K562 (cell line): ENCODE data around the gene CLDN5. TPM values are rescaled to one million over a fixed set of nuclear protein-coding genes. Genes with fewer than 3 reads are reported as not detected.

Experiments
- BRCA1 ChIP-seq, 2 experiments: fragments of 450-650 bp in 1 of 2; sonication (generic) in 1 of 2; formaldehyde crosslinking in 1 of 2; IDR thresholded peaks; 2 replicates each; pipeline versions ENCODE4 v1.5.0 to v1.6.1; 2017 to 2020; ENCODE audit warnings: mild to moderate bottlenecking in 1 of 2, missing genetic modification reagents in 1 of 2
- CBX8 ChIP-seq: fragments of 200-600 bp; sonication (generic); IDR thresholded peaks from 2 replicates; pipeline ENCODE4 v1.6.1; 2012; ENCODE audit warnings: borderline replicate concordance, mixed run types, low read depth, mild to moderate bottlenecking, moderate library complexity, mixed read lengths, low read length, control low read depth, inconsistent platforms; ENCODE audit not compliant: poor library complexity, severe bottlenecking; ENCODE audit errors: extremely low read depth
- ETV1 ChIP-seq: fragments of 450-650 bp; conservative IDR thresholded peaks from 2 replicates; pipeline ENCODE4 v1.6.1; 2016; ENCODE audit warnings: missing genetic modification characterization, control low read depth, low read depth, missing compliant biosample characterization
- FOXJ2 ChIP-seq: fragments of 200-800 bp; sonication (Bioruptor generic); IDR thresholded peaks from 2 replicates; pipeline ENCODE4 v1.6.1; 2016; ENCODE audit warnings: missing genetic modification characterization, missing compliant biosample characterization
- GATA2 ChIP-seq: sonication (generic); formaldehyde crosslinking; IDR thresholded peaks from 2 replicates; pipeline ENCODE4 v1.4.0; 2020; ENCODE audit warnings: mild to moderate bottlenecking, missing genetic modification reagents
- HNRNPH1 ChIP-seq: fragments of 200-400 bp; formaldehyde crosslinking; optimal IDR thresholded peaks from 2 replicates; pipeline ENCODE3; 2017; ENCODE audit warnings: low read depth, mild to moderate bottlenecking, low read length, moderate library complexity
- IRF9 ChIP-seq: fragments of 450-650 bp; IDR thresholded peaks from 2 replicates; pipeline ENCODE4 v1.6.1; 2016; ENCODE audit warnings: missing biosample characterization, missing genetic modification characterization
- MECOM ChIP-seq: fragments of 250-450 bp; sonication (Bioruptor Pico); IDR thresholded peaks from 2 replicates; pipeline ENCODE4 v1.8.0; 2022; ENCODE audit warnings: inconsistent platforms
- NFXL1 ChIP-seq: fragments of 450-650 bp; formaldehyde crosslinking; IDR thresholded peaks from 2 replicates; pipeline ENCODE4 v1.4.0; 2021; ENCODE audit warnings: mild to moderate bottlenecking
- PHB ChIP-seq: fragments of 250-450 bp; sonication (Bioruptor Pico); IDR thresholded peaks from 2 replicates; pipeline ENCODE4 v1.5.0; 2021
- POLR2G ChIP-seq: fragments of 200-400 bp; formaldehyde crosslinking; IDR thresholded peaks from 2 replicates; pipeline ENCODE4 v1.6.1; 2017; ENCODE audit warnings: low read depth, mild to moderate bottlenecking, antibody characterized with exemption, low read length, moderate library complexity
- PTRF ChIP-seq: fragments of 450-650 bp; IDR thresholded peaks from 2 replicates; pipeline ENCODE4 v1.6.1; 2016; ENCODE audit warnings: mild to moderate bottlenecking, missing genetic modification characterization, missing compliant biosample characterization
- RBBP5 ChIP-seq: fragments of 200-600 bp; sonication (generic); IDR thresholded peaks from 2 replicates; pipeline ENCODE4 v1.6.1; 2012; ENCODE audit warnings: borderline replicate concordance, mild to moderate bottlenecking, low read length, control low read depth, inconsistent platforms; ENCODE audit not compliant: insufficient read depth, poor library complexity, severe bottlenecking
- SRSF1 ChIP-seq: fragments of 200-400 bp; formaldehyde crosslinking; IDR thresholded peaks from 2 replicates; pipeline ENCODE4 v1.6.1; 2017; ENCODE audit warnings: mild to moderate bottlenecking, low read depth, low read length, moderate library complexity
- SRSF7 ChIP-seq: fragments of 200-400 bp; formaldehyde crosslinking; optimal IDR thresholded peaks from 2 replicates; pipeline ENCODE3; 2017; ENCODE audit warnings: mild to moderate bottlenecking, low read depth, low read length
- TGIF2 ChIP-seq: sonication (generic); formaldehyde crosslinking; IDR thresholded peaks from 2 replicates; pipeline ENCODE4 v1.8.1; 2022; ENCODE audit warnings: mild to moderate bottlenecking, missing genetic modification reagents, moderate library complexity
- THRAP3 ChIP-seq: fragments of 450-650 bp; IDR thresholded peaks from 2 replicates; pipeline ENCODE4 v1.6.1; 2016; ENCODE audit warnings: mild to moderate bottlenecking, inconsistent platforms, borderline replicate concordance
- ZNF311 ChIP-seq: fragments of 250-450 bp; sonication (Bioruptor Pico); IDR thresholded peaks from 2 replicates; pipeline ENCODE4 v1.4.0; 2020; ENCODE audit warnings: mild to moderate bottlenecking, moderate library complexity
- polyA plus RNA-seq, 8 experiments: library from polyadenylated mRNA; depleted of rRNA in 4 of 8; stranded (reverse) in 5 of 8; unstranded in 3 of 8; fragments of >200 nt; fragmentation: Nextera tagmentation in 2 of 8; fragmentation: Illumina TruSeq in 1 of 8; extraction: Ambion mirVana in 2 of 8; extraction: Trizol in 1 of 8; gene quantifications; 2 replicates each; pipeline versions ENCODE4 v1.2.1 to v1.2.3, GENCODE V29; 2011 to 2014; ENCODE audit warnings: inconsistent platforms in 1 of 8, missing spikeins in 1 of 8
- total RNA-seq, 7 experiments: library from RNA; depleted of rRNA in 6 of 7; stranded (reverse); fragments of >200 nt in 6 of 7; fragmentation: Illumina TruSeq in 2 of 7; extraction: Trizol in 2 of 7; gene quantifications; 2 replicates each; pipeline versions ENCODE4 v1.2.1 to v1.2.3, GENCODE V29; 2011 to 2021; ENCODE audit warnings: low replicate concordance in 1 of 7
- TF ChIP-seq, protein P1 (sequence below): sonication (generic); formaldehyde crosslinking; IDR thresholded peaks from 2 replicates; pipeline ENCODE4 v1.8.0; 2022; ENCODE audit warnings: mild to moderate bottlenecking, missing genetic modification reagents
- TF ChIP-seq, protein P2 (sequence below): fragments of 450-650 bp; IDR thresholded peaks from 2 replicates; pipeline ENCODE4 v1.6.1; 2016; ENCODE audit warnings: borderline replicate concordance

The CLDN5 gene
- total and polyA plus RNA-seq, 9 of the 15 experiments (the other 6 are each of a cell fraction or from before 2014, with no cell fraction given) = 0.20 TPM; not detected in 8

DNA sequence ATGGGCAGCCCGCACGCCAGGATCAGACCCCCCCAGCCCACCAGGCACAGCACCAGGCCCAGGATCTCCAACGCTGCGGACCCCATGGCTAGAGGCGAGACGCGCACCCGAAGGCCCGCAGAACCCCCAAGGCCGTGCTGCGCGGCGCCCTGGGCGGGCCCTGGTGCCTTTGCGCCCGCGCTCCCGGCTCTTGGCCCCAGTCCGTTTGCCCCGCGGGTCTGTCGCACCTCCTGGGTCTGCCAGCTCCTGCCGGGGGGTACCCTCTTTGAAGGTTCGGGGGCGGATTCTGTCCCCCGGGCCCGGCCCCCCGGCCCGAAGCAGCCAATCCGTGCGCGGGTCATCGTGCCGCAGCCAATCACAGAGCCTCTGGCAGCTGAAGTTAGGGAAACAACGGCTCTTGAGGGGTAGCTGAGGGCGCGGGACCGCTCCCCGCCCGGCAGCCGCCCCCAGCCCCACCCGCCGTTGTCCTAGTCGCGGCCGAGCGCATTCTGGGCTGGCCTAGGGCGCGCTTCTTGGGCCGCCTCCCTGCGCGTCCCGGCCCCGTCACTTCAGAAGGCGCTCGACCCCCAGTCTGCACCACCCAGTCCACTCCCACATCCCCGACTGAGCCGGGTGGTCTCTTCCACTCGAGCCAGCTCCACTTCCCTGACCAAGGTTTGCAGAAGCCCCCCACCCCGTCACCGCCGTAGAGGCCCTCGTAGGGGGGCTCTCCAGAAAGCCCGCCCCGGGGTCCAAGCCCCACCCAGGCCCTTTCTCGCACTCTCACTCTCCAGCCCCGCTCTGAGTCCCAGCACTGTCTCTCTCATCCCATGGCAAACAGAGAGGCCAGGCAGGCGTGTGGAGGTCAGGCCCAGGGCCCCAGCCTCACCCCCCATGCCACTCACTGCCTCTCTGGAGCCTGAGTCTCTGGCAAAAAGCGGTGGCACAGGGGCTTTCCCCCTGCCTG, at the start of gene CLDN5 (continued):
- no peak for TF ChIP-seq THRAP3
- no peak for TF ChIP-seq ZNF311 (CRISPR knock-in tag)
- no peak for TF ChIP-seq MECOM (CRISPR knock-in tag)
- no peak for TF ChIP-seq SRSF1
- TF ChIP-seq IRF9 (tag) = no peak
- no peak for TF ChIP-seq HNRNPH1
- no peak for TF ChIP-seq FOXJ2 (tag)
- peak; percentile 20 for TF ChIP-seq SRSF7
- no peak for TF ChIP-seq BRCA1 (IDR thresholded peaks at IDR 0.05)
- TF ChIP-seq BRCA1 (CRISPR knock-in tag; IDR thresholded peaks at IDR 0.05) = 0 out of 2 replicates have a peak, but pooled peaks have one; percentile 9
- TF ChIP-seq, protein P1, sequence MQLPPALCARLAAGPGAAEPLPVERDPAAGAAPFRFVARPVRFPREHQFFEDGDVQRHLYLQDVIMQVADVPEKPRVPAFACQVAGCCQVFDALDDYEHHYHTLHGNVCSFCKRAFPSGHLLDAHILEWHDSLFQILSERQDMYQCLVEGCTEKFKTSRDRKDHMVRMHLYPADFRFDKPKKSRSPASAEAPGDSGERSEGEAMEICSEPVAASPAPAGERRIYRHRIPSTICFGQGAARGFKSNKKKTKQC (CRISPR knock-in tag) = peak; percentile 59; the same call in 1 of the 2 replicates
- TF ChIP-seq RBBP5 = peak; percentile 28
- peak; percentile 8 for TF ChIP-seq POLR2G
- TF ChIP-seq, protein P2, sequence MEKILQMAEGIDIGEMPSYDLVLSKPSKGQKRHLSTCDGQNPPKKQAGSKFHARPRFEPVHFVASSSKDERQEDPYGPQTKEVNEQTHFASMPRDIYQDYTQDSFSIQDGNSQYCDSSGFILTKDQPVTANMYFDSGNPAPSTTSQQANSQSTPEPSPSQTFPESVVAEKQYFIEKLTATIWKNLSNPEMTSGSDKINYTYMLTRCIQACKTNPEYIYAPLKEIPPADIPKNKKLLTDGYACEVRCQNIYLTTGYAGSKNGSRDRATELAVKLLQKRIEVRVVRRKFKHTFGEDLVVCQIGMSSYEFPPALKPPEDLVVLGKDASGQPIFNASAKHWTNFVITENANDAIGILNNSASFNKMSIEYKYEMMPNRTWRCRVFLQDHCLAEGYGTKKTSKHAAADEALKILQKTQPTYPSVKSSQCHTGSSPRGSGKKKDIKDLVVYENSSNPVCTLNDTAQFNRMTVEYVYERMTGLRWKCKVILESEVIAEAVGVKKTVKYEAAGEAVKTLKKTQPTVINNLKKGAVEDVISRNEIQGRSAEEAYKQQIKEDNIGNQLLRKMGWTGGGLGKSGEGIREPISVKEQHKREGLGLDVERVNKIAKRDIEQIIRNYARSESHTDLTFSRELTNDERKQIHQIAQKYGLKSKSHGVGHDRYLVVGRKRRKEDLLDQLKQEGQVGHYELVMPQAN = no peak
- TF ChIP-seq TGIF2 = peak; percentile 87; the same call in 1 of the 2 replicates
- no peak for TF ChIP-seq PTRF (tag)
- no peak for TF ChIP-seq NFXL1 (CRISPR knock-in tag)
- TF ChIP-seq GATA2 (CRISPR knock-in tag) = no peak
- TF ChIP-seq ETV1 (tag) = no peak
- no peak for TF ChIP-seq CBX8
- no peak for TF ChIP-seq PHB (CRISPR knock-in tag)
